RWPE1 (cell line): ENCODE data around the gene SBNO2.
A peak's percentile ranks its signal among the peaks of the same experiment; 100 is the strongest.

Source experiments
- CTCF ChIA-PET: fragments of 350-600 bp; sonication (Branson Sonifier 250); formaldehyde crosslinking; extraction: SDS; loops from one replicate; lab custom pipeline; 2021; lab: Yijun Ruan, JAX
- POLR2A ChIA-PET: fragments of 400-600 bp; formaldehyde crosslinking; extraction: SDS; loops from one replicate; lab custom pipeline; 2020; ENCODE audit warnings: antibody characterized with exemption; ENCODE audit not compliant: low non-redundant PET; lab: Yijun Ruan, JAX
- DNase-seq: peaks from one replicate; pipeline ENCODE4 v3.0.0; 2012; ENCODE audit warnings: low spot score
- H3K27ac ChIP-seq: fragments of 450-650 bp; 2 replicates; pipeline ENCODE4 v1.5.1; 2017
- TF ChIP-seq, protein P1 (sequence below): fragments of 450-650 bp; conservative IDR thresholded peaks from 2 replicates; pipeline ENCODE4 v1.5.1; 2017; ENCODE audit warnings: low read depth, mild to moderate bottlenecking

Gene SBNO2

DNA sequence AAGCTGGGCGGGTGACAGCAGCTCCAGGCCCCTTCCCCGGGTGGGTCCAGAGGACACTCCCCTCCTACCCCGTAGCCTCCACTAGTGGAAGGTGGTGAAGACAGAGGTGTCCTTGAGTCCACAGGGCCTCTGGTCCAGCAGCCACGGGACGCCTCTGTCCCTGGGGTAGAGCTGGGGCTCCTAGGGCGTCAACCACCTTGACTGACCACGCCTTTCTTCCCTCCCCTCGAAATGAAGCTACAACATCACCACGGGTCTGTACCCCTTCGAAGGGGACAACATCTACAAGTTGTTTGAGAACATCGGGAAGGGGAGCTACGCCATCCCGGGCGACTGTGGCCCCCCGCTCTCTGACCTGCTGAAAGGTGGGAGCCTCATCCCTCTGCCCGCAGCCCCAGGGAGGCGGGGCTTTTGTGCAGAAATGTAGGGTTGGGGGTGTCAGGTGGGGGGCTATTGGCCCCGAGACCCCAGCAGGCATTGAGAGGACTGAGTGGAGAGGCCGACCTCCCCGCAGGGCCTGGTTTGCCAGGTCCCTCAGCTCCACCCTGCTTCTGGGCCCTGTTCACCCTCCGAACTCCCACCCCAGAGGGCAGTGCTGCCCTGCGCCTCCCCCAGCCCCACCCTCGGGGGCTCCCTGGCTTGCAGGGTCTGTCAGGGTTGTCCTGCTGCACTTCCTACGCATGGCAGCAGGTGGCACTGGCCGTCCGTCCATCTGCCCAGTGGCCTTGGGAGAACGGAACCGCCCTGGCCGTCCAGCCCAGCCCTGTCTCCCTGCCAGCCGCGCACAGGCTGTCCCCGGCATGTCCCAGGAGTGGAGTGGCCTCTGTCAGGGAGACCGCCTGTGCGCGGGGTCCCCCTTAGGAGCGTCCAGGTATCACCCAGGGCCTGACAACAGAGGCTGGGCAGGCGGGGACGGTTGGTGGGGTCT is 47.2 kb upstream of the SBNO2 start:
- DNase-seq: no peak
- POLR2A ChIA-PET: no interaction called here
- CTCF ChIA-PET: interaction anchor here (0.5 to 2.4 kb wide), 5 partner anchors 9 to 731 kb away, joined by 3 to 10 read pairs (median 3); no protein-coding TSS in a partner anchor
- TF ChIP-seq, protein P1, sequence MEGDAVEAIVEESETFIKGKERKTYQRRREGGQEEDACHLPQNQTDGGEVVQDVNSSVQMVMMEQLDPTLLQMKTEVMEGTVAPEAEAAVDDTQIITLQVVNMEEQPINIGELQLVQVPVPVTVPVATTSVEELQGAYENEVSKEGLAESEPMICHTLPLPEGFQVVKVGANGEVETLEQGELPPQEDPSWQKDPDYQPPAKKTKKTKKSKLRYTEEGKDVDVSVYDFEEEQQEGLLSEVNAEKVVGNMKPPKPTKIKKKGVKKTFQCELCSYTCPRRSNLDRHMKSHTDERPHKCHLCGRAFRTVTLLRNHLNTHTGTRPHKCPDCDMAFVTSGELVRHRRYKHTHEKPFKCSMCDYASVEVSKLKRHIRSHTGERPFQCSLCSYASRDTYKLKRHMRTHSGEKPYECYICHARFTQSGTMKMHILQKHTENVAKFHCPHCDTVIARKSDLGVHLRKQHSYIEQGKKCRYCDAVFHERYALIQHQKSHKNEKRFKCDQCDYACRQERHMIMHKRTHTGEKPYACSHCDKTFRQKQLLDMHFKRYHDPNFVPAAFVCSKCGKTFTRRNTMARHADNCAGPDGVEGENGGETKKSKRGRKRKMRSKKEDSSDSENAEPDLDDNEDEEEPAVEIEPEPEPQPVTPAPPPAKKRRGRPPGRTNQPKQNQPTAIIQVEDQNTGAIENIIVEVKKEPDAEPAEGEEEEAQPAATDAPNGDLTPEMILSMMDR: peak; percentile 44
- H3K27ac ChIP-seq: peak overlapping the region; percentile 98

DNA sequence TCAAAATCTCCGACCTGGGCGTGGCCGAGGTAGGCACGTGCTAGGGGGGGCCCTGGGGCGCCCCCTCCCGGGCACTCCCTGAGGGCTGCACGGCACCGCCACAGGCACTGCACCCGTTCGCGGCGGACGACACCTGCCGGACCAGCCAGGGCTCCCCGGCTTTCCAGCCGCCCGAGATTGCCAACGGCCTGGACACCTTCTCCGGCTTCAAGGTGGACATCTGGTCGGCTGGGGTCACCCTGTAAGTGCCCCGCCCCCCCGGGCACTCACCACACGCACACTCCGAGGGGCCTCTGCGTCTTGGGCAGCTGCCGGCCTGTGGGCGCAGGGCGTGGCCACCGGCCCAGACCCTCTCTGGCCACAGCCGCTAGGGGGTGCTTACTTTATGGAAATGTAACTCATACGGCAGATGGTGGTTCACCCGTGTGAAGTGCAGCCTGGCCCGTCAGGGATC is 46.4 kb upstream of the SBNO2 start:
- CTCF ChIA-PET: interaction anchor here (0.7 to 1.3 kb wide), 2 partner anchors 9 to 731 kb away, joined by 3 to 4 read pairs; no protein-coding TSS in a partner anchor
- POLR2A ChIA-PET: no interaction called here
- H3K27ac ChIP-seq: peak overlapping the region; percentile 98

DNA sequence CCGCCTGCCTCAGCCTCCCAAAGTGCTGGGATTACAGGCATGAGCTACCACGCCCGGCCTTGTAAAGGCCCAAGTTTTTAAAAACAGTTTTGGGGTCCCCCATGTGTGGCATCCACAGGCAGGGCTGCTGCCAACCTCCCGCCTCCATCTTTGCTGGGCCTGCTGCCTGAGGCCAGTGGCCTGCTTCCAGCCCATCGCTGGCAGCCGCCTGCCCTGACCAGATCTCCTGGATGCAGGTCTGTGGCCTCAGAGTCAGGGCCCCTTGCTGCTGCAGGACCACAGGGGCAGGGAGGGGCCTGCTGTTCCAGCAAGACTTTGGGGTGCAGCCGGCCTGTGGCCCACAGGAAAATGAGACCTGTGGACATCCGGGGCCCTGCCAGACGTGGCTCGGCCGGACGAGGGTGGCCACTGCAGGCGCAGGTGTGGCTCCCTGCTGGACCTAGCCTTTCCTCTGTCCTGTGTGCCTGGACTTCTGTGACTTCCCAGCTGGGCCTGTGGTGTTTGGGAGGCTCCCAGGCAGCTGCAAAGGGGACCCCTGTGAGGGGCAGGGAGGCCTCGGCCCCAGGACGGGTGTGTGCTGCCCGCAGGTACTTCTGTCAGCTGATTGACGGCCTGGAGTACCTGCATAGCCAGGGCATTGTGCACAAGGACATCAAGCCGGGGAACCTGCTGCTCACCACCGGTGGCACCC is 45.9 kb upstream of the SBNO2 start:
- H3K27ac ChIP-seq: peak overlapping the region; percentile 98
- ChIA-PET POLR2A (no interaction called here), CTCF (interaction anchor here (0.6 kb wide), 1 partner anchor 281 kb away, joined by 6 read pairs; no protein-coding TSS in a partner anchor)
- TF ChIP-seq, protein P1: no peak
- DNase-seq: no peak

More for the DNA sequence above, 46.4 kb upstream of the SBNO2 start:
- TF ChIP-seq, protein P1: no peak
- DNase-seq: no peak

DNA sequence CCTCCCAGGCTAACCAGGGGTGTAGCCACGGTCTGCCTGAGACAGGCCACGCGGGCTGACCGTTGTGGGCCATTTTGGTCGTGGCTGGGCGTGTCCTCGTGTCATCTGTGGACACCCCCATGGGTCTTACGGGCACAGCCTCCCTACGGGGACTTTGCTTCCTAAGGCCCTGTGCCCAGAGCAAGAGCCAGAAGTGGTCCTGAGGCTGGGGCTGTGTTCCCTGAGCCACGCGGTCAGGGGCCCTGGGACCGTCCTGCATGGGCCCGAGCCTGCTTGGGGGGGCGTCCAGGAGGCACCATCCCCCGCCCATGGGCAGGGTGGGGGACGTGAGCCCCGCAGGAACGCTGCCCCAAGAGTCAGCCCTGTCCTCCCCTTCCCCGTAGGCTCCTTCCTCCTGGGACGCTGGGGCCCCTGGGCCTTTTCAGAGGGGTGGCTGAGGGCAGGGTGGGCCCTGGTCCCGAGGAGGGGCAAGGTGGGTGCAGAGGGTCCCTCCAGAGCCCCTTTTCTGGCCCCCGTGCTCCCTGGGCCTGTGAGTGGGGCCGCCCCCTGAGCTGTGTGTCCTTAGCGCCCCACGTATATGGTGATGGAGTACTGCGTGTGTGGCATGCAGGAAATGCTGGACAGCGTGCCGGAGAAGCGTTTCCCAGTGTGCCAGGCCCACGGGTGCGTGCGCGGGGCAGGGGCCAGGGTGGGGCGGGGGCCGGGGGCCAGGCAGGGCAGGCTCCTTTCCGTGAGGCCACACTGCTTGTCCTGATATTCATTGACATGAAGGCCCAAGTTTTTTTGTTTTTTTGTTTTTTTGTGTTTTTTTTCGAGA is 44.9 kb upstream of the SBNO2 start:
- ChIA-PET POLR2A (no interaction called here), CTCF (interaction anchor here (0.6 kb wide), 3 partner anchors 49 to 282 kb away, joined by 3 to 6 read pairs (median 3); no protein-coding TSS in a partner anchor)
- TF ChIP-seq, protein P1: no peak
- peak overlapping the region; percentile 98 for H3K27ac ChIP-seq
- no peak for DNase-seq

DNA sequence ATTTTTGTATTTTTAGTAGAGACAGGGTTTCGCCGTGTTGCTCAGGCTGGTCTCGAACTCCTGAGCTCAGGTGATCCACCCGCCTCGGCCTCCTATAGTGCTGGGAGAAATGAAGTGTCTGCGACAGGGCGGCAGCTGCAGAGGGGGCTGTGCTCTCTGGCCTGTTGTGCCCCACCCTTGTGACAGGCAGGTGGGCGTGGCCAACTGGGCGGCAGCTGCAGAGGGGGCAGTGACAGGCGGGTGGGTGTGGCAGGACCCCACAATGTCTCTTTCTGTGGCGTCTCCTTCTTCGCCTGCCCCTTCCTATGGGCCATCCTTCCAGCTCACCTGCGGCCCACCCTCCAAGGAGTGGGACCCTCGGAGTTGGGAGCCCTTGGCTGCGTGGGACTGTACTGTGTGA is 43.3 kb upstream of the SBNO2 start:
- no peak for DNase-seq
- peak overlapping the region; percentile 98 for H3K27ac ChIP-seq
- TF ChIP-seq, protein P1: no peak
- ChIA-PET CTCF (interaction anchor here (1.1 to 1.3 kb wide), 2 partner anchors 62 to 104 kb away, joined by 3 to 4 read pairs; no protein-coding TSS in a partner anchor), POLR2A (no interaction called here)
